ENCODE measurements around the gene LENG1. TPM values are rescaled to one million over a fixed set of nuclear protein-coding genes. Genes with fewer than 3 reads are reported as not detected.

The LENG1 gene
- total and polyA plus RNA-seq, 2 donors (not counting 3 experiments of a cell fraction or from before 2014, with no cell fraction given): 3.0 to 5.0 TPM

GRCh38 chr19:54160854-54161253 lies 1.3 kb upstream of the LENG1 start:
- POLR2A ChIA-PET: interaction anchor here (0.7 kb wide), 1 partner anchor 105 kb away, joined by 10 read pairs; no protein-coding TSS in a partner anchor
- peak overlapping the region; percentile 71 for H3K27ac ChIP-seq (ENCODE audit: insufficient read depth, low read depth, low read length)
- H3K4me2 ChIP-seq (ENCODE audit: insufficient read depth, low read length): peak overlapping the region; percentile 67
- no peaks in the 10 kb centered on the region for H3K9me1 ChIP-seq (replicated peaks; ENCODE audit: control insufficient read depth, extremely low read depth, insufficient read depth, low read length)
- peak overlapping the region; percentile 73 for H2AFZ ChIP-seq (ENCODE audit: low read depth, low read length)
- no TSS peak for BruUV-seq (replicated peaks)
- peaks cover 0 to 8% of the 10 kb centered on the region in 2 experiments for H3K27me3 ChIP-seq (ENCODE audit: control insufficient read depth in 2 of 2, insufficient read depth in 2 of 2, low read length in 2 of 2)
- H3K4me1 ChIP-seq (ENCODE audit: control insufficient read depth, extremely low read depth, insufficient read depth, low read length): peaks cover 18% of the 10 kb centered on the region
- peaks cover 4 to 15% of the 10 kb centered on the region in 2 experiments for H3K36me3 ChIP-seq (ENCODE audit: control insufficient read depth in 2 of 2, extremely low read depth in 1 of 2, insufficient read depth in 2 of 2, low read length in 2 of 2)
- peak overlapping the region; percentile 81 for H3K9ac ChIP-seq (replicated peaks; ENCODE audit: extremely low read depth, insufficient read depth, low read length)
- H3K79me2 ChIP-seq (ENCODE audit: control insufficient read depth, insufficient read depth, low read length): peaks cover 4% of the 10 kb centered on the region
- peak overlapping the region in 1 of 3 experiments; percentile 54 for H3K4me3 ChIP-seq (replicated peaks in 1 of 3; ENCODE audit: insufficient read depth in 1 of 3, low read depth in 1 of 3, low read length in 3 of 3)
- H3K9me3 ChIP-seq (replicated peaks; ENCODE audit: control insufficient read depth, insufficient read depth, low read length): no peaks in the 10 kb centered on the region
- intact Hi-C loops (cut with micrococcal nuclease): loop anchor here (5.0 kb wide), 2 partner anchors 41 to 296 kb away; partner anchors contain the start of gene RPS9
- CTCF ChIA-PET: interaction anchor here (0.8 to 1.4 kb wide), 3 partner anchors 9 to 38 kb away, joined by 3 to 4 read pairs (median 3); partner anchors contain the start of gene MBOAT7
- FAIRE-seq (no peak), DNase-seq (ENCODE audit: low read depth, low spot score) (no peak)
- TF ChIP-seq CTCF (IDR thresholded peaks at IDR 0.05; ENCODE audit: extremely low read depth in 1 of 2, insufficient read depth in 1 of 2, low read depth in 1 of 2, low read length in 2 of 2): no peak
- TF ChIP-seq FOS (IDR thresholded peaks at IDR 0.05; ENCODE audit: borderline replicate concordance, insufficient read depth, low read length): no peak
- no peak for TF ChIP-seq EZH2 (IDR thresholded peaks at IDR 0.05; ENCODE audit: borderline replicate concordance, low read depth, low read length, severe bottlenecking)
- TF ChIP-seq MAX (IDR thresholded peaks at IDR 0.05; ENCODE audit: insufficient read depth, insufficient read length): no peak
- TF ChIP-seq JUN (IDR thresholded peaks at IDR 0.05; ENCODE audit: borderline replicate concordance, insufficient read depth, insufficient read length, low read depth): no peak
- TF ChIP-seq POLR2A (IDR thresholded peaks at IDR 0.05; ENCODE audit: low read depth, low read length): no peak
- H4K20me1 ChIP-seq (replicated peaks; ENCODE audit: control insufficient read depth, extremely low read depth, insufficient read depth, low read length): no peaks in the 10 kb centered on the region
- dilution Hi-C loops (cut with MboI; ENCODE audit: extremely low pct_ligation_motif_present, low sequenced_read_pairs): no loop called here
